Muscle layer of colon (tissue), 2 donors: ENCODE measurements around the gene CHD6.

Experiments
- H3K27ac ChIP-seq: one replicate; pipeline ENCODE4 v1.7.0; 2013; ENCODE audit warnings: low read depth, mild to moderate bottlenecking, low read length, moderate library complexity
- H3K27me3 ChIP-seq, 2 donors: one replicate each; pipeline ENCODE4 v1.7.0; 2013; ENCODE audit warnings: low read length in 2 of 2, mild to moderate bottlenecking in 2 of 2; ENCODE audit not compliant: insufficient read depth in 2 of 2, control insufficient read depth in 1 of 2
- H3K36me3 ChIP-seq: one replicate; pipeline ENCODE4 v1.7.0; 2013; ENCODE audit warnings: mild to moderate bottlenecking, low read length; ENCODE audit not compliant: insufficient read depth
- H3K4me1 ChIP-seq: one replicate; pipeline ENCODE4 v1.7.0; 2013; ENCODE audit warnings: mild to moderate bottlenecking, low read length; ENCODE audit not compliant: insufficient read depth
- H3K4me3 ChIP-seq, 2 donors: one replicate each; pipeline ENCODE4 v1.7.0; 2013; ENCODE audit warnings: low read length in 2 of 2, low read depth in 1 of 2, mild to moderate bottlenecking in 1 of 2, moderate library complexity in 1 of 2
- H3K9ac ChIP-seq: one replicate; pipeline ENCODE4 v1.7.0; 2013; ENCODE audit warnings: low read length
- H3K9me3 ChIP-seq: one replicate; pipeline ENCODE4 v1.7.0; 2013; ENCODE audit warnings: mild to moderate bottlenecking, low read length
- donor health status: abdominal sarcoma.
- donor health status: Adenocarcinoma of cecum.

The CHD6 gene

GRCh38 chr20:41575412-41575811, 42.8 kb downstream of the CHD6 start:
- Histone ChIP-seq H3K9ac (no peak overlapping the region), H3K4me3 (no peak overlapping the region), H3K4me1 (peaks cover 53% of the 10 kb centered on the region), H3K36me3 (no peaks in the 10 kb centered on the region), H3K27ac (no peak overlapping the region), H3K9me3 (no peaks in the 10 kb centered on the region), H3K27me3 (no peaks in the 10 kb centered on the region)

DNA sequence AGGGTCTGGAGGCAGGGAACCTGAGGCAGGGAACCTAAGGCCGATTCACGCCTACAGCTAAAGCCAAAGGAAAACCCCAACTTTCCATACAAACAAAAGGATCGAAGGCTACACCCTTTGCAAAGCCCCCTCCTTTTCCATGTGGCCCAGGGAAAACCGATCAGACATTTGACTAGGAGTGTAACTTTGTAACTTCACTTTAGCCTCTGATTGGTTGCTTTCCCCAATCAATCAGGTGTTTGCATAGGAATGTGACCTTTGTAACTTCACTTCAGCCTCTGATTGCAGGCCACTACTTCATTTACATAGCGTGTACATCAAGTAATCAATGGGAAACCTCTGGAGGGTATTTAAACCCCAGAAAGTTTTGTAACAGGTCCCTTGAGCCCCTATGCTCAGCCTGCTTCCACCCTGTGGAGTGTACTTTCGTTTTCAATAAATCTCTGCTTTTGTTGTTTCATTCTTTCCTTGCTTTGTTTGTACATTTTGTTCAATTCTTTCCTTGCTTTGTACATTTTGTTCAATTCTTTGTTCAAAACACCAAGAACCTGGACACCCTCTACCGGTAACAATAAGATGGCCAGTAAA, 43.3 kb downstream of the CHD6 start:
- H3K4me3 ChIP-seq = no peak overlapping the region
- no peaks in the 10 kb centered on the region for H3K27me3 ChIP-seq
- H3K4me1 ChIP-seq = peaks cover 54% of the 10 kb centered on the region
- no peak overlapping the region for H3K9ac ChIP-seq
- no peaks in the 10 kb centered on the region for H3K36me3 ChIP-seq
- H3K9me3 ChIP-seq = no peaks in the 10 kb centered on the region
- no peak overlapping the region for H3K27ac ChIP-seq

DNA sequence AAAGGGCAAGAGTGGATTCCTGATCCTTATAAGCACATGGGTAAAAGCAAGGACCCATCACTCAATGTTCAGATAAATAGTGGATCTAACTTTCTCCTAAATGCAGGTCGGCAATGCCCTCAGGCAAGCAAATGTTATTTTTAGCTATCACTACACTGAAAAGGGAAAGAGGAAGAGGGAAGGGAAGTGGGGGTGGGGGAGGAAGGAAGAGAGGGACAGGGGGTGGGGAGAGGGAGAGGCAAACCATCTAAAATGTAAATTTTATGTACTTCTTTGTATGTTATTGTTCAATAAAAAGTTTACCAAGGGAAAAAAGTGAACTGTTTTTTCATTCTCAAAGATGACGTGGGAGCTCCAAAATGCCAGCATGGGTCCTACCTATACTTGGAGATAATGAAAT, 44.2 kb downstream of the CHD6 start:
- Histone ChIP-seq H3K36me3 (no peaks in the 10 kb centered on the region), H3K4me1 (peaks cover 55% of the 10 kb centered on the region), H3K27ac (no peak overlapping the region), H3K9ac (no peak overlapping the region), H3K9me3 (no peaks in the 10 kb centered on the region), H3K4me3 (no peak overlapping the region), H3K27me3 (no peaks in the 10 kb centered on the region)

- Histone ChIP-seq H3K27me3 (no peaks in the 10 kb centered on the region), H3K4me3 (no peak overlapping the region), H3K36me3 (no peaks in the 10 kb centered on the region), H3K27ac (no peak overlapping the region), H3K4me1 (peaks cover 55% of the 10 kb centered on the region), H3K9ac (no peak overlapping the region), H3K9me3 (no peaks in the 10 kb centered on the region)
These were observed 46.1 kb downstream of the CHD6 start for GRCh38 chr20:41572010-41572572.

GRCh38 chr20:41571006-41571405, 47.2 kb downstream of the CHD6 start:
- Histone ChIP-seq H3K9ac (no peak overlapping the region), H3K27me3 (no peaks in the 10 kb centered on the region), H3K4me3 (no peak overlapping the region), H3K4me1 (peaks cover 52% of the 10 kb centered on the region), H3K9me3 (no peaks in the 10 kb centered on the region), H3K27ac (no peak overlapping the region), H3K36me3 (no peaks in the 10 kb centered on the region)

DNA sequence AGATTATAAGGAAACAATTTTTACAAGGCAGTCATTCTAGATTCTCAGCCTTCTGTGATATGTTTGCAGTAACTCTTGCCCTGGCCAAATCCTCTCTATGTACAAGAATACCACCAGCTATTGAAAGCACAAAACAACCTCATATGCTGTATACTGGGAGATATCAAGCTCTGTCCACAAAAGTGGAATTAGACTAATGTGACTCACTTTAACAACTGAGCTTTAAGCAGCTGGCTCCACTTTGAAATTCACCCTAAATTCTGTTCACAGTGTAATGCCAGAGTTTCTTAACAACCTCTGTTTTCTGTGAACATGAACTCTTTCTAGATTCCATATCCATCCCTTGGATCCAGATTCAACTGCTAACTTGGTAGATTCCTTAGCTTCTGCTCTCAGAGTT, 47.6 kb downstream of the CHD6 start:
- Histone ChIP-seq H3K9ac (no peak overlapping the region), H3K27ac (no peak overlapping the region), H3K9me3 (no peaks in the 10 kb centered on the region), H3K4me1 (peaks cover 51% of the 10 kb centered on the region), H3K4me3 (no peak overlapping the region), H3K36me3 (no peaks in the 10 kb centered on the region), H3K27me3 (no peaks in the 10 kb centered on the region)

- Histone ChIP-seq H3K36me3 (no peaks in the 10 kb centered on the region), H3K27me3 (no peaks in the 10 kb centered on the region), H3K27ac (no peak overlapping the region), H3K9ac (no peak overlapping the region), H3K9me3 (no peaks in the 10 kb centered on the region), H3K4me1 (peaks cover 33% of the 10 kb centered on the region), H3K4me3 (no peak overlapping the region)
These were observed 50.6 kb downstream of the CHD6 start for GRCh38 chr20:41567615-41568014.

GRCh38 chr20:41566896-41567527, 51.2 kb downstream of the CHD6 start:
- no peak overlapping the region for H3K4me3 ChIP-seq
- H3K4me1 ChIP-seq = peaks cover 28% of the 10 kb centered on the region
- no peaks in the 10 kb centered on the region for H3K27me3 ChIP-seq
- H3K9ac ChIP-seq = no peak overlapping the region
- no peaks in the 10 kb centered on the region for H3K36me3 ChIP-seq
- no peak overlapping the region for H3K27ac ChIP-seq
- H3K9me3 ChIP-seq = no peaks in the 10 kb centered on the region

GRCh38 chr20:41563087-41563486, 55.1 kb downstream of the CHD6 start:
- H3K27me3 ChIP-seq = no peaks in the 10 kb centered on the region
- H3K27ac ChIP-seq = no peak overlapping the region
- no peaks in the 10 kb centered on the region for H3K36me3 ChIP-seq
- no peak overlapping the region for H3K9ac ChIP-seq
- H3K9me3 ChIP-seq = no peaks in the 10 kb centered on the region
- H3K4me3 ChIP-seq = no peak overlapping the region
- peaks cover 11% of the 10 kb centered on the region for H3K4me1 ChIP-seq

- no peaks in the 10 kb centered on the region for H3K27me3 ChIP-seq
- H3K4me1 ChIP-seq = peaks cover 26% of the 10 kb centered on the region
- no peak overlapping the region for H3K4me3 ChIP-seq
- H3K36me3 ChIP-seq = no peaks in the 10 kb centered on the region
- no peak overlapping the region for H3K9ac ChIP-seq
- H3K27ac ChIP-seq = no peak overlapping the region
- H3K9me3 ChIP-seq = no peaks in the 10 kb centered on the region
These were observed 57.2 kb downstream of the CHD6 start for GRCh38 chr20:41560970-41561369.

GRCh38 chr20:41559658-41560057, 58.5 kb downstream of the CHD6 start:
- Histone ChIP-seq H3K27me3 (no peaks in the 10 kb centered on the region), H3K4me1 (peaks cover 26% of the 10 kb centered on the region), H3K27ac (no peak overlapping the region), H3K4me3 (no peak overlapping the region), H3K9me3 (no peaks in the 10 kb centered on the region), H3K36me3 (no peaks in the 10 kb centered on the region), H3K9ac (no peak overlapping the region)
